GM12878 (cell line): ENCODE data around the gene WNT11. TPM values are rescaled to one million over a fixed set of nuclear protein-coding genes. Genes with fewer than 3 reads are reported as not detected.
A peak's percentile ranks its signal among the peaks of the same experiment; 100 is the strongest.

Source experiments
- ASH2L ChIP-seq: fragments of 300-600, 200-600 bp; sonication (generic); IDR thresholded peaks from 2 replicates; pipeline ENCODE4 v1.6.1; 2017; ENCODE audit warnings: low read depth, mild to moderate bottlenecking, borderline replicate concordance
- DPF2 ChIP-seq: fragments of 450-650 bp; IDR thresholded peaks from 2 replicates; pipeline ENCODE4 v1.6.1; 2017; ENCODE audit warnings: mild to moderate bottlenecking
- EED ChIP-seq: sonication (generic); IDR thresholded peaks from 2 replicates; pipeline ENCODE4 v1.6.1; 2016; ENCODE audit warnings: antibody characterized with exemption, low read depth
- IKZF1 ChIP-seq: fragments of 450-650 bp; conservative IDR thresholded peaks from 2 replicates; pipeline ENCODE4 v1.6.1; 2017; ENCODE audit warnings: antibody characterized with exemption, mild to moderate bottlenecking
- LARP7 ChIP-seq: fragments of 450-650 bp; IDR thresholded peaks from 2 replicates; pipeline ENCODE4 v1.6.1; 2017; ENCODE audit warnings: mild to moderate bottlenecking
- MTA2 ChIP-seq: fragments of 450-650 bp; IDR thresholded peaks from 2 replicates; pipeline ENCODE4 v1.6.1; 2016; ENCODE audit warnings: low read depth, mild to moderate bottlenecking, moderate library complexity
- PAX5 ChIP-seq: IDR thresholded peaks from 2 replicates; pipeline ENCODE4 v1.6.1; 2011; ENCODE audit warnings: low read depth, low read length, borderline replicate concordance
- RELB ChIP-seq: fragments of 450-650 bp; IDR thresholded peaks from 2 replicates; pipeline ENCODE4 v1.6.1; 2017; ENCODE audit warnings: low read depth, mild to moderate bottlenecking, moderate library complexity
- TCF12 ChIP-seq: IDR thresholded peaks from 2 replicates; pipeline ENCODE4 v1.6.1; 2011; ENCODE audit warnings: low read depth, mild to moderate bottlenecking, low read length
- USF2 ChIP-seq: IDR thresholded peaks from 2 replicates; pipeline ENCODE4 v1.6.1; 2011; ENCODE audit warnings: low read depth, low read length, improper control_type of control experiment, borderline replicate concordance
- ZNF592 ChIP-seq: fragments of 450-650 bp; IDR thresholded peaks from 2 replicates; pipeline ENCODE4 v1.6.1; 2017; ENCODE audit warnings: mild to moderate bottlenecking, moderate library complexity
- ZNF687 ChIP-seq: fragments of 450-650 bp; IDR thresholded peaks from 2 replicates; pipeline ENCODE4 v1.6.1; 2017; ENCODE audit warnings: mild to moderate bottlenecking, moderate library complexity
- polyA plus RNA-seq, 11 experiments: library from polyadenylated mRNA; depleted of rRNA in 4 of 11; unstranded in 6 of 11; stranded (reverse) in 5 of 11; fragments of >200 nt; fragmentation: Nextera tagmentation in 4 of 11; fragmentation: Illumina TruSeq in 1 of 11; extraction: Ambion mirVana in 4 of 11; extraction: Trizol in 1 of 11; gene quantifications; 1 replicate in 1 of 11; 2 replicates in 10 of 11; pipeline versions ENCODE4 v1.2.1 to v1.2.3, GENCODE V29; 2011 to 2016; ENCODE audit warnings: inconsistent platforms in 2 of 11, missing spikeins in 2 of 11, low read depth in 1 of 11
- total RNA-seq, 4 experiments: library from RNA; depleted of rRNA in 3 of 4; stranded (reverse); fragments of >200 nt in 3 of 4; fragmentation: Illumina TruSeq in 1 of 4; extraction: Trizol in 1 of 4; gene quantifications; 2 replicates each; pipeline versions ENCODE4 v1.2.1 to v1.2.3, GENCODE V29; 2013 to 2021
- TF ChIP-seq, protein P1 (sequence below): fragments of 150-350 bp; IDR thresholded peaks from 2 replicates; pipeline ENCODE4 v1.6.1; 2014; ENCODE audit warnings: mild to moderate bottlenecking, low read depth, low read length
- TF ChIP-seq, protein P2 (sequence below): fragments of 450-650 bp; conservative IDR thresholded peaks from 2 replicates; pipeline ENCODE4 v1.6.1; 2017; ENCODE audit warnings: mild to moderate bottlenecking, moderate library complexity

Gene WNT11
- total and polyA plus RNA-seq, 10 of the 15 experiments (the other 5 are each of a cell fraction or from before 2014, with no cell fraction given) = 0.05 to 0.19 TPM; not detected in 8

GRCh38 chr11:76152741-76153570 is 53.3 kb downstream of the WNT11 start (continued):
- TF ChIP-seq ZNF687 (peak; percentile 77), USF2 (no peak), ZNF592 (no peak), DPF2 (peak; percentile 98), IKZF1 (peak; percentile 98), ASH2L (no peak), LARP7 (0 out of 2 replicates have a peak, but pooled peaks have one; percentile 41), RELB (peak; percentile 93), EED (peak; percentile 69), TCF12 (peak; percentile 72; the same call in 1 of the 2 replicates), PAX5 (0 out of 2 replicates have a peak, but pooled peaks have one; percentile 16), MTA2 (peak; percentile 80)
- TF ChIP-seq, protein P1, sequence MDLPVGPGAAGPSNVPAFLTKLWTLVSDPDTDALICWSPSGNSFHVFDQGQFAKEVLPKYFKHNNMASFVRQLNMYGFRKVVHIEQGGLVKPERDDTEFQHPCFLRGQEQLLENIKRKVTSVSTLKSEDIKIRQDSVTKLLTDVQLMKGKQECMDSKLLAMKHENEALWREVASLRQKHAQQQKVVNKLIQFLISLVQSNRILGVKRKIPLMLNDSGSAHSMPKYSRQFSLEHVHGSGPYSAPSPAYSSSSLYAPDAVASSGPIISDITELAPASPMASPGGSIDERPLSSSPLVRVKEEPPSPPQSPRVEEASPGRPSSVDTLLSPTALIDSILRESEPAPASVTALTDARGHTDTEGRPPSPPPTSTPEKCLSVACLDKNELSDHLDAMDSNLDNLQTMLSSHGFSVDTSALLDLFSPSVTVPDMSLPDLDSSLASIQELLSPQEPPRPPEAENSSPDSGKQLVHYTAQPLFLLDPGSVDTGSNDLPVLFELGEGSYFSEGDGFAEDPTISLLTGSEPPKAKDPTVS = no peak
- TF ChIP-seq, protein P2, sequence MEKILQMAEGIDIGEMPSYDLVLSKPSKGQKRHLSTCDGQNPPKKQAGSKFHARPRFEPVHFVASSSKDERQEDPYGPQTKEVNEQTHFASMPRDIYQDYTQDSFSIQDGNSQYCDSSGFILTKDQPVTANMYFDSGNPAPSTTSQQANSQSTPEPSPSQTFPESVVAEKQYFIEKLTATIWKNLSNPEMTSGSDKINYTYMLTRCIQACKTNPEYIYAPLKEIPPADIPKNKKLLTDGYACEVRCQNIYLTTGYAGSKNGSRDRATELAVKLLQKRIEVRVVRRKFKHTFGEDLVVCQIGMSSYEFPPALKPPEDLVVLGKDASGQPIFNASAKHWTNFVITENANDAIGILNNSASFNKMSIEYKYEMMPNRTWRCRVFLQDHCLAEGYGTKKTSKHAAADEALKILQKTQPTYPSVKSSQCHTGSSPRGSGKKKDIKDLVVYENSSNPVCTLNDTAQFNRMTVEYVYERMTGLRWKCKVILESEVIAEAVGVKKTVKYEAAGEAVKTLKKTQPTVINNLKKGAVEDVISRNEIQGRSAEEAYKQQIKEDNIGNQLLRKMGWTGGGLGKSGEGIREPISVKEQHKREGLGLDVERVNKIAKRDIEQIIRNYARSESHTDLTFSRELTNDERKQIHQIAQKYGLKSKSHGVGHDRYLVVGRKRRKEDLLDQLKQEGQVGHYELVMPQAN = peak; percentile 66
